OCI-LY1 (cell line): ENCODE measurements around the gene PPP2R3B.

Experiments used
- CTCF ChIP-seq: fragments of 200-600 bp; sonication (generic), shearing (Covaris generic); IDR thresholded peaks from 2 replicates; pipeline ENCODE4 v1.5.1; 2017; ENCODE audit warnings: mild to moderate bottlenecking, antibody characterized with exemption, low read length, moderate library complexity, mixed read lengths
- EZH2 ChIP-seq: fragments of 200-600 bp; sonication (generic), shearing (Covaris generic); IDR thresholded peaks from 2 replicates; pipeline ENCODE4 v1.8.0; 2017; ENCODE audit warnings: borderline replicate concordance, mixed run types, mild to moderate bottlenecking, antibody characterized with exemption, low read length, moderate library complexity, mixed read lengths

GRCh38 chrX:371907-372306, 14.8 kb downstream of the PPP2R3B start:
- TF ChIP-seq CTCF (no peak), EZH2 (no peak)
